Endothelial cell of umbilical vein (primary cell): ENCODE data around the gene UNC5C. TPM values are rescaled to one million over a fixed set of nuclear protein-coding genes. Genes with fewer than 3 reads are reported as not detected.

Experiments used
- BruUV-seq: library from RNA; stranded (reverse); fragments of 400-500 nt; replicated peaks from 2 replicates; lab custom pipeline; 2021; lab: Mats Ljungman, UMichigan
- CTCF ChIA-PET: fragments of 300-600, 350-600 bp; sonication (Branson Sonifier 250); formaldehyde crosslinking; loops from one replicate; lab custom pipeline; 2021; ENCODE audit warnings: antibody characterized with exemption, inconsistent platforms; lab: Charles Lee
- POLR2A ChIA-PET: fragments of 300-600, 350-600 bp; sonication (Branson Sonifier 250); formaldehyde crosslinking; loops from one replicate; lab custom pipeline; 2021; ENCODE audit warnings: antibody characterized with exemption, inconsistent platforms; lab: Charles Lee
- DNase-seq: peaks from one replicate; pipeline ENCODE4 v3.0.0-alpha.2; 2011; ENCODE audit warnings: low read depth, low spot score
- FAIRE-seq: peaks from 2 replicates; lab custom pipeline; 2011; peaks lifted over from hg19 to GRCh38; lab: Jason Lieb, UNC
- H2AFZ ChIP-seq: 2 replicates; pipeline ENCODE4 v1.6.0; 2012; ENCODE audit warnings: low read depth, low read length, control low read depth, inconsistent platforms
- H3K27ac ChIP-seq: 2 replicates; pipeline ENCODE4 v1.5.1; 2011; ENCODE audit warnings: low read depth, mild to moderate bottlenecking, control low read depth, low read length, moderate library complexity; ENCODE audit not compliant: insufficient read depth
- H3K27me3 ChIP-seq, 2 experiments: 2 replicates each; pipeline versions ENCODE4 v1.6.0 to v1.6.1; 2011; ENCODE audit warnings: low read length in 2 of 2, mixed read lengths in 1 of 2; ENCODE audit not compliant: control insufficient read depth in 2 of 2, insufficient read depth in 2 of 2
- H3K36me3 ChIP-seq, 2 experiments: 2 replicates in 1 of 2; 3 replicates in 1 of 2; pipeline ENCODE4 v1.5.1; 2011; ENCODE audit warnings: low read length in 2 of 2, mild to moderate bottlenecking in 1 of 2, moderate library complexity in 1 of 2; ENCODE audit not compliant: control insufficient read depth in 2 of 2, insufficient read depth in 2 of 2; ENCODE audit errors: extremely low read depth in 1 of 2
- H3K4me1 ChIP-seq: 3 replicates; pipeline ENCODE4 v1.5.1; 2011; ENCODE audit warnings: mild to moderate bottlenecking, low read length; ENCODE audit not compliant: control insufficient read depth, insufficient read depth; ENCODE audit errors: extremely low read depth
- H3K4me2 ChIP-seq: 2 replicates; pipeline ENCODE4 v1.6.1; 2011; ENCODE audit warnings: low read length, control low read depth, mixed read lengths; ENCODE audit not compliant: insufficient read depth
- H3K4me3 ChIP-seq, 3 experiments: fragments of 200-600 bp in 1 of 3; sonication (generic), shearing (Covaris generic) in 1 of 3; replicated peaks in 1 of 3; 2 replicates each; pipeline ENCODE4 v1.5.1; 2011 to 2016; ENCODE audit warnings: control low read depth in 3 of 3, low read length in 3 of 3, mild to moderate bottlenecking in 2 of 3, inconsistent platforms in 1 of 3, low read depth in 1 of 3, moderate library complexity in 1 of 3; ENCODE audit not compliant: insufficient read depth in 1 of 3
- H3K79me2 ChIP-seq: 2 replicates; pipeline ENCODE4 v1.6.0; 2012; ENCODE audit warnings: low read length, inconsistent platforms; ENCODE audit not compliant: control insufficient read depth, insufficient read depth
- H3K9ac ChIP-seq: replicated peaks from 2 replicates; pipeline ENCODE3; 2011; ENCODE audit warnings: low read length, control low read depth; ENCODE audit not compliant: insufficient read depth; ENCODE audit errors: extremely low read depth
- H3K9me1 ChIP-seq: replicated peaks from 3 replicates; pipeline ENCODE4 v1.6.0; 2011; ENCODE audit warnings: mild to moderate bottlenecking, low read length; ENCODE audit not compliant: control insufficient read depth, insufficient read depth; ENCODE audit errors: extremely low read depth
- H3K9me3 ChIP-seq: replicated peaks from 2 replicates; pipeline ENCODE4 v1.5.1; 2012; ENCODE audit warnings: low read length, inconsistent platforms; ENCODE audit not compliant: control insufficient read depth, insufficient read depth
- H4K20me1 ChIP-seq: replicated peaks from 2 replicates; pipeline ENCODE3; 2011; ENCODE audit warnings: mild to moderate bottlenecking, low read length; ENCODE audit not compliant: control insufficient read depth, insufficient read depth; ENCODE audit errors: extremely low read depth
- EZH2 ChIP-seq: IDR thresholded peaks from 2 replicates; pipeline ENCODE4 v1.6.1; 2012; ENCODE audit warnings: borderline replicate concordance, low read depth, mild to moderate bottlenecking, moderate library complexity, low read length, inconsistent platforms; ENCODE audit not compliant: severe bottlenecking
- FOS ChIP-seq: IDR thresholded peaks from 2 replicates; pipeline ENCODE4 v1.6.1; 2011; ENCODE audit warnings: mild to moderate bottlenecking, low read length, moderate library complexity, borderline replicate concordance; ENCODE audit not compliant: insufficient read depth
- GATA2 ChIP-seq: IDR thresholded peaks from 2 replicates; pipeline ENCODE4 v1.7.0; 2011; ENCODE audit warnings: low read depth, mild to moderate bottlenecking, moderate library complexity, mixed read lengths, low read length; ENCODE audit not compliant: insufficient read length, insufficient read depth
- MYC ChIP-seq: IDR thresholded peaks from one replicate; pipeline ENCODE4 v1.6.1; 2011; ENCODE audit warnings: mild to moderate bottlenecking, low read depth, low read length
- POLR2A ChIP-seq: IDR thresholded peaks from 2 replicates; pipeline ENCODE4 v1.6.1; 2012; ENCODE audit warnings: low read depth, mild to moderate bottlenecking, control low read depth, low read length
- dilution Hi-C: fragments of 300-500 bp; cut with MboI; formaldehyde crosslinking; loops from one replicate; pipeline ENCODE4 v1.15.0; 2019; ENCODE audit warnings: low sequenced_read_pairs; ENCODE audit not compliant: extremely low pct_ligation_motif_present
- intact Hi-C: fragments of 100-400 bp; cut with micrococcal nuclease; formaldehyde crosslinking; loops from one replicate; pipeline ENCODE4 v1.10.0; 2022
- polyA plus RNA-seq, 4 experiments: library from polyadenylated mRNA; depleted of rRNA in 3 of 4; stranded (reverse) in 3 of 4; unstranded in 1 of 4; fragments of >200 nt; gene quantifications; 2 replicates each; pipeline versions ENCODE4 v1.2.1 to v1.2.3, GENCODE V29; 2011 to 2012; ENCODE audit warnings: missing spikeins in 1 of 4
- total RNA-seq: library from RNA; stranded (reverse); gene quantifications from 2 replicates; pipeline ENCODE4 v1.2.3, GENCODE V29; 2021
- TF ChIP-seq, protein P1 (sequence below), 2 donors: IDR thresholded peaks; 1 replicate in 1 of 2; 2 replicates in 1 of 2; pipeline ENCODE4 v1.5.1; 2011; ENCODE audit warnings: low read length in 2 of 2, mild to moderate bottlenecking in 2 of 2, moderate library complexity in 2 of 2, control low read depth in 1 of 2, inconsistent platforms in 1 of 2, low read depth in 1 of 2; ENCODE audit not compliant: insufficient read depth in 1 of 2; ENCODE audit errors: extremely low read depth in 1 of 2
- TF ChIP-seq, protein P2 (sequence below): IDR thresholded peaks from 2 replicates; pipeline ENCODE4 v1.6.1; 2011; ENCODE audit not compliant: insufficient read depth, insufficient read length

The UNC5C gene
- total and polyA plus RNA-seq, 2 donors (not counting 3 experiments of a cell fraction or from before 2014, with no cell fraction given): 0.44 to 0.53 TPM

- TF ChIP-seq, protein P1, sequence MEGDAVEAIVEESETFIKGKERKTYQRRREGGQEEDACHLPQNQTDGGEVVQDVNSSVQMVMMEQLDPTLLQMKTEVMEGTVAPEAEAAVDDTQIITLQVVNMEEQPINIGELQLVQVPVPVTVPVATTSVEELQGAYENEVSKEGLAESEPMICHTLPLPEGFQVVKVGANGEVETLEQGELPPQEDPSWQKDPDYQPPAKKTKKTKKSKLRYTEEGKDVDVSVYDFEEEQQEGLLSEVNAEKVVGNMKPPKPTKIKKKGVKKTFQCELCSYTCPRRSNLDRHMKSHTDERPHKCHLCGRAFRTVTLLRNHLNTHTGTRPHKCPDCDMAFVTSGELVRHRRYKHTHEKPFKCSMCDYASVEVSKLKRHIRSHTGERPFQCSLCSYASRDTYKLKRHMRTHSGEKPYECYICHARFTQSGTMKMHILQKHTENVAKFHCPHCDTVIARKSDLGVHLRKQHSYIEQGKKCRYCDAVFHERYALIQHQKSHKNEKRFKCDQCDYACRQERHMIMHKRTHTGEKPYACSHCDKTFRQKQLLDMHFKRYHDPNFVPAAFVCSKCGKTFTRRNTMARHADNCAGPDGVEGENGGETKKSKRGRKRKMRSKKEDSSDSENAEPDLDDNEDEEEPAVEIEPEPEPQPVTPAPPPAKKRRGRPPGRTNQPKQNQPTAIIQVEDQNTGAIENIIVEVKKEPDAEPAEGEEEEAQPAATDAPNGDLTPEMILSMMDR (IDR thresholded peaks at IDR 0.05; ENCODE audit: extremely low read depth in 1 of 2, insufficient read depth in 1 of 2, low read depth in 1 of 2, low read length in 2 of 2): no peak
- TF ChIP-seq FOS (no peak), GATA2 (no peak), MYC (no peak), EZH2 (no peak), POLR2A (no peak)
- TF ChIP-seq, protein P2, sequence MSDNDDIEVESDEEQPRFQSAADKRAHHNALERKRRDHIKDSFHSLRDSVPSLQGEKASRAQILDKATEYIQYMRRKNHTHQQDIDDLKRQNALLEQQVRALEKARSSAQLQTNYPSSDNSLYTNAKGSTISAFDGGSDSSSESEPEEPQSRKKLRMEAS: no peak
- no TSS peak for BruUV-seq
- no peaks in the 10 kb centered on the region for H3K79me2 ChIP-seq
- no peak for FAIRE-seq
- H3K4me1 ChIP-seq: peaks cover 7% of the 10 kb centered on the region
- H2AFZ ChIP-seq: no peak overlapping the region
- H3K36me3 ChIP-seq: no peaks in the 10 kb centered on the region
- H3K4me3 ChIP-seq: no peak overlapping the region
- intact Hi-C loops (no loop called here), dilution Hi-C loops (no loop called here)
- H3K9me3 ChIP-seq: no peaks in the 10 kb centered on the region
- H3K27ac ChIP-seq: no peak overlapping the region
- no peaks in the 10 kb centered on the region for H3K27me3 ChIP-seq
- DNase-seq: no peak
- no peaks in the 10 kb centered on the region for H3K9me1 ChIP-seq
- POLR2A ChIA-PET: no interaction called here
- no peak overlapping the region for H3K4me2 ChIP-seq
- H4K20me1 ChIP-seq: no peaks in the 10 kb centered on the region
- CTCF ChIA-PET: no interaction called here
- no peak overlapping the region for H3K9ac ChIP-seq
These were observed 190.4 kb downstream of the UNC5C start for GRCh38 chr4:95358421-95358820.
